ENCODE measurements around the gene G6PC1.
"Not testable (repeated sequence)": the region's sequence is repeated elsewhere in the genome, so short reads cannot be mapped to it uniquely, and the experiment has no call there.

The G6PC1 gene

GRCh38 chr17:42901535-42902229 is 1.1 kb downstream of the G6PC1 start:
- no peak for DNase-seq (ENCODE audit: low spot score)

- DNase-seq (ENCODE audit: low spot score), result no peak
Observed at GRCh38 chr17:42904110-42904469, 3.5 kb downstream of the G6PC1 start.

GRCh38 chr17:42906772-42907446 is 6.3 kb downstream of the G6PC1 start:
- no peak for DNase-seq (ENCODE audit: low spot score)

- DNase-seq (ENCODE audit: low spot score), result no peak
Observed at GRCh38 chr17:42908872-42909700, 8.5 kb downstream of the G6PC1 start.

- DNase-seq (ENCODE audit: low spot score), result no peak
Observed at GRCh38 chr17:42913522-42913921, 12.9 kb downstream of the G6PC1 start.

- DNase-seq (ENCODE audit: low spot score), result no peak
Observed at GRCh38 chr17:42913981-42914617, 13.5 kb downstream of the G6PC1 start.

- DNase-seq (ENCODE audit: low spot score), result not testable (repeated sequence)
Observed at GRCh38 chr17:42915288-42915687, 14.7 kb downstream of the G6PC1 start.

- not testable (repeated sequence) for DNase-seq (ENCODE audit: low spot score)
Observed at GRCh38 chr17:42916388-42917235, 16.0 kb downstream of the G6PC1 start.

- no peak for DNase-seq (ENCODE audit: low spot score)
Observed at GRCh38 chr17:42917236-42917603, 16.6 kb downstream of the G6PC1 start.

GRCh38 chr17:42918902-42919521 is 18.4 kb downstream of the G6PC1 start:
- DNase-seq (ENCODE audit: low spot score), result no peak

GRCh38 chr17:42919522-42920077 is 19.0 kb downstream of the G6PC1 start:
- not testable (repeated sequence) for DNase-seq (ENCODE audit: low spot score)

- DNase-seq (ENCODE audit: low spot score), result no peak
Observed at GRCh38 chr17:42920106-42920900, 19.7 kb downstream of the G6PC1 start.

- no peak for DNase-seq (ENCODE audit: low spot score)
Observed at GRCh38 chr17:42920922-42921321, 20.3 kb downstream of the G6PC1 start.

GRCh38 chr17:42922294-42922693 is 21.7 kb downstream of the G6PC1 start:
- no peak for DNase-seq (ENCODE audit: low spot score)

GRCh38 chr17:42923472-42923871 is 22.9 kb downstream of the G6PC1 start:
- DNase-seq (ENCODE audit: low spot score), result not testable (repeated sequence)

- no peak for DNase-seq (ENCODE audit: low spot score)
Observed at GRCh38 chr17:42924891-42925290, 24.3 kb downstream of the G6PC1 start.

- peak; percentile 61 for DNase-seq (ENCODE audit: low spot score)
Observed at GRCh38 chr17:42928714-42929496, 28.3 kb downstream of the G6PC1 start.

- no peak for DNase-seq (ENCODE audit: low spot score)
Observed at GRCh38 chr17:42929497-42929844, 28.9 kb downstream of the G6PC1 start.

Data from cerebellar cortex (tissue), 1 donor.